Keratinocyte (primary cell): ENCODE measurements around the gene CACNA1S.

Source experiments
- CTCF ChIP-seq, 3 experiments: IDR thresholded peaks in 1 of 3; conservative IDR thresholded peaks in 1 of 3; optimal IDR thresholded peaks in 1 of 3; 2 replicates in 2 of 3; 3 replicates in 1 of 3; pipeline versions ENCODE3 to v1.5.1; 2011; ENCODE audit warnings: low read length in 3 of 3, mild to moderate bottlenecking in 3 of 3, moderate library complexity in 2 of 3, control low read depth in 1 of 3, inconsistent platforms in 1 of 3; ENCODE audit not compliant: insufficient read depth in 2 of 3; ENCODE audit errors: extremely low read depth in 1 of 3
- EZH2 ChIP-seq: IDR thresholded peaks from one replicate; pipeline ENCODE4 v1.6.1; 2012; ENCODE audit warnings: inconsistent platforms, mild to moderate bottlenecking, low read length, moderate library complexity

- TF ChIP-seq CTCF (optimal IDR thresholded peaks at IDR 0.05 in 1 of 3, IDR thresholded peaks at IDR 0.05 in 1 of 3, conservative IDR thresholded peaks at IDR 0.05 in 1 of 3; ENCODE audit: extremely low read depth in 1 of 3, insufficient read depth in 2 of 3, low read length in 3 of 3) (no peak), EZH2 (no peak)
These were observed 88.2 kb downstream of the CACNA1S start for GRCh38 chr1:201023920-201024624.
